GM18868 (cell line): ENCODE data around the gene LIN37.

Experiments used
- ATAC-seq: cut with Tn5 transposase; IDR thresholded peaks from one replicate; pipeline ENCODE4 v1.9.1; 2021; ENCODE audit warnings: mild to moderate bottlenecking, moderate library complexity; ENCODE audit not compliant: unreplicated experiment

LIN37 gene

DNA sequence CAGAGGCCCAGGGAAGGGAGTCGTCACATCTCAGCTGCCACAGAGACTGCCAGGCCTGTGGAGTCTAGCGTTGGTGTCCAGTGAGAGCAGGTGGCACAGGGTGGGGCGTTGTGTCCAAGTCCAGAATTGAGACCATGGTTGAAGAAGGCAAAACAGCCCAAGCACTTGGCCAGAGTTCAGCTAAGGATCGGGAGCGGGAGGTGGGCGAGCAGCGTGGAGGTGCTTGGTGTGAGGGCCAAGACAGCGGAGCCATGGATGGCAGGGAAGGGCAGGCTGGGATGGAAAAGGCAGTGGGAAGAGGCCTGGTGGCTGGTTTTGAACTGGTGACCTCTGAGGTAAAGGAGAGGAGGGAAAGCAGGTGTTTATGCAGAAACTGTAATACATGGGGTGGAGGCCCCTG, 14.1 kb upstream of the LIN37 start:
- no peak for ATAC-seq

DNA sequence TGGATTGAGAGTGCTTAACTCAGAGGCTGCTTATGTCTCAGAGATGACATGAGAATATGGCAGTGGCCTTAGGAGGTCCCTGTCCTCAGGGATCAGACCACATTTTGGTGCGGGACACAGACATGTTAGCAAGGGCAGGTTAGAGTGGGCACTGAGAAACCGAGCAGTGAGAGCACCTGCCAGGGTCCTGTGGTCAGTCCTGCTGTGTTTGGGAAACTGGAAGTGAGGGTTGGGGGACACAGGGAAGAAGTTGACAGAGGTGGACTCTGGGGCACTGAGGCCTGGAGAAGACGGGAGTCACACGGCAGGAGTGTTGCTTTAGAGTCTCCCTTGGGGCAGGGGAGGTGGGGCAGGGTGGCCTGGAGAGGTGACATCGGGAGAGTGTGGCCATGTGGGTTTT, 13.5 kb upstream of the LIN37 start:
- ATAC-seq = no peak

DNA sequence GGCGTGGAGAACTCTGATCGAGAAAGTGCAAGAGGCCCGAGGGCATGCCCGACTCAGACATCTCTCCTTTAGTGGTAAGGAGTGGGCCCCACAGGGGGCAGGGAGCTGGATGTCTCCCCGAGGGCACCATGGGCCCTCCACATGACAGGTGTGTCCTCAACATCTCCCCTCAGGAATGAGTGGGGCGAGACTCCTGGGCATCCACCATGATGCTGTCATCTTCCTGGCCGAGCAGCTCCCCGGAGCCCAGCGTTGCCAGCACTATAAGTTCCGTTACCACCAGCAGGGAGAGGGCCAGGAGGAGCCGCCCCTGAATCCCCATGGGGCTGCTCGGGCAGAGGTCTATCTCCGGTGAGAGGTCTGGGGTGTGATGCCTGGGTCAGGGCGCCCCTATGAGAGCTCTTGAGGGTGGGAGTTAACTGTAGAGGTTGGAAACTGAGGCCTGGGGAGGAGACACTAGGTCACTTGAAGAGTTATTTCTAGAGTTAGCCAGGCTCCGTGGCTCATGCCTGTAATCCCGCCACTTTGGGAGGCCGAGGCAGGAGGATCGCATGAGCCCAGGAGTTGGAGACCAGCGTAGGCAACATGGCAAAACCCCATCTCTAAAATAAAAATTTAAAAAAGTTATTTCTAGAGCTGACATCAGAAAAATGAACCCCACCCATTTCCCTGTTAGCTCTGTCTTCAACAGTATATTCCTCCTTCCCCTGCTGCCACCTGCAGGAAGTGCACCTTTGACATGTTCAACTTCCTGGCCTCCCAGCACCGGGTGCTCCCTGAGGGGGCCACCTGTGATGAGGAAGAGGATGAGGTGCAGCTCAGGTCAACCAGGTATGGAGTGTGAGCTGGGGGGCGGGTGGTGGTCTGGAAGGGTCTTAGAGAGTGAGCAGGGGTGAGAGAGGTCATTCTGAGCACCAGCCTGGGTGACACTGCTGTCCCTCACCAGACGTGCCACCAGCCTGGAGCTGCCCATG, 11.2 kb upstream of the LIN37 start:
- ATAC-seq = no peak

DNA sequence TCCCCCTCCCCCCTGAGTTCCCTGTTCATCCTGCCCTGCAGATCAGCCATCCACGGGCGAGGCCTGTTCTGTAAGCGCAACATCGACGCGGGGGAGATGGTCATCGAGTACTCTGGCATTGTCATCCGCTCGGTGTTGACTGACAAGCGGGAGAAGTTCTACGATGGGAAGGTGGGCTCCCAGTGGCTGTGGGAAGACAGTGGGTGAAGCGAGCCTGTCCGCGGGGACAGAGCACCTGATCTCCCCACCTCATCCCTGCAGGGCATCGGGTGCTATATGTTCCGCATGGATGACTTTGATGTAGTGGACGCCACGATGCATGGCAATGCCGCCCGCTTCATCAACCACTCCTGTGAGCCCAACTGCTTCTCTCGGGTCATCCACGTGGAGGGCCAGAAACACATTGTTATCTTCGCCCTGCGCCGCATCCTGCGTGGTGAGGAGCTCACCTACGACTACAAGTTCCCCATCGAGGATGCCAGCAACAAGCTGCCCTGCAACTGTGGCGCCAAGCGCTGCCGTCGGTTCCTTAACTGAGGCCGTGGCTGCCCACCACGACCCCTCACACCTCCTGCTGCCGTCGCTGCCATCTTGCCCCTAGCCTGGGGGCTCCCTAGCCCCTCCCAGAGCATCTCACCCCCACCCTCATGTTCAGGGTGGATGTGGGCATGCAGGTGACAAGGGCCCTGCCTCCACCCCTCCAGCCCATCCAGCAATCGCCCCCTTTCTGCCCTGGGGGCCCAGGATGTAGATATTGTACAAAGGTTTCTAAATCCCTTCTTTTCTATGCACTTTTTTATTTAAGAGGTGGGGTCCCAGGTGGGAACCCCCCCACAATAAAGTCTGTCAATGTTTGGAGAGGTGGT, 10.1 kb upstream of the LIN37 start:
- ATAC-seq = no peak

DNA sequence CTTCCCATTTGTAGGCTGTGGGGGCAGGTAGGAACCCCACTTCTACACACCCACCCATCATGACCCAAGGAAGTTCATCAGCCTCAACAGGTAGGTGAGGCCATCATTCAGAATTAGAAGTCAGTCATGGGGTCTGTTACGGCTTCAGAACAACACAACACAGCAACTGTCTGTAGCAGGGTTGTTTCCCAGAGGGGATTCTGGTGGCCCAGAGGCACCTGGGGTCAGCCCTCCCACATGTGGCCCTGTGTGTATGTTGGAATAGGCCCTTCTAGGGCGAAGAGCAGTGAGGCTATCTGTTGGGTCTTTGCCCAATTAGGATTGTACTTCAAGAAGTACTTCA, 9.5 kb upstream of the LIN37 start:
- no peak for ATAC-seq

DNA sequence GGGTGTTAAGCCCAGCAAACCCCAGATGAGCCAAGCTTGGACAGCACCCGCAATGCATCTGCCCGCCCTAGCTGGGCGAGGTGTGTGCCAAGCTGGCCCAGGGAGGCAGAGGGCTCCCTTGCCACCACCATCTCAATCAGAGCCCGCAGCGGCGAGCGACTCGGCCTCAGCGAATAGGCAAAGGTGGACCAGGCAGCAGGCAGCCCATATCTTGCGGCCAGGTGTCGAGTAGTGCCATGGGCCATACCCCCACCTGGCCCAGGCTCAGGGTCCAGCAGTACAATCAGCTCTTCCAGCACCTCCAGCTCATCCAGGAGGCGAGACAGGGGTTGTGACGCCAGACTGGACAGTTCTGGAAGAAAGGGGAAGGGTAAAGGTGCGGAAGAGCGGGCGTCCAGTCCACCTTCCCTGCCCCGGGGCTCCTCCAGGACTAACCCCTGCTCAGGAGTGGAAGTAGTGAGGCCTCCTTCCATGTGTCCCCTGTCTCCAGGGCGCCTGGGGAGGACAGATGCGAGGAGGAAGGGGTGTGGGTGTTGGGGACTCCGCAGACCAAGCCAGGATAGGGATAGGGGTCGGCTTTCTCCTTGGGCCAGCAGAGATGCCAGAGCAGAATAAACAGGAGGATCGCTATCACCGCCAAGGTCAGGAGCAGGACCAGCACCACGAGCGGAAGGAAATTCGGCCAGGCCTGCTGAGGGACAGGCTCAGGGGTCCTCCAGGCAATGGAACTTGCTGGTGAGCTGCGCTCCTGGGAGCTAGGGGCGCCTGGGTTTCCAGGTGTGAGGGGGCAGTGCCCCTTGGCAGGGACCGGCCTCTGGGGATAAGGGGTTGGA, 8.9 kb upstream of the LIN37 start:
- ATAC-seq = no peak

DNA sequence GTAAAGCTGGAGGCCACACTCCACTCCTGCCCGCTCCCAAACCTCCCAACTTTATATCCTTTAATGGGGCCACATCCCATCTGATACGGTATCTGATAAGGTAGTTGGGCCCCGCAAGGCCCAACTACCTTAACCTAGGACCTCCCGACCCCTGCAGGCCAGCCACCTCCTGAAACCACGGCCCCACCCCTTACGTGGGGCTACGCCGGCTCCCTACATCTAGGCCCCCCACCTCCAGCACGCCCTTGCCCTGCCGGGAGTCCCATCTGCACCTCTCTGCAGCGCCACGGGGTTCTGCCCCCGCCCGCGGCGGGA, 8.3 kb upstream of the LIN37 start:
- peak; percentile 5 for ATAC-seq

DNA sequence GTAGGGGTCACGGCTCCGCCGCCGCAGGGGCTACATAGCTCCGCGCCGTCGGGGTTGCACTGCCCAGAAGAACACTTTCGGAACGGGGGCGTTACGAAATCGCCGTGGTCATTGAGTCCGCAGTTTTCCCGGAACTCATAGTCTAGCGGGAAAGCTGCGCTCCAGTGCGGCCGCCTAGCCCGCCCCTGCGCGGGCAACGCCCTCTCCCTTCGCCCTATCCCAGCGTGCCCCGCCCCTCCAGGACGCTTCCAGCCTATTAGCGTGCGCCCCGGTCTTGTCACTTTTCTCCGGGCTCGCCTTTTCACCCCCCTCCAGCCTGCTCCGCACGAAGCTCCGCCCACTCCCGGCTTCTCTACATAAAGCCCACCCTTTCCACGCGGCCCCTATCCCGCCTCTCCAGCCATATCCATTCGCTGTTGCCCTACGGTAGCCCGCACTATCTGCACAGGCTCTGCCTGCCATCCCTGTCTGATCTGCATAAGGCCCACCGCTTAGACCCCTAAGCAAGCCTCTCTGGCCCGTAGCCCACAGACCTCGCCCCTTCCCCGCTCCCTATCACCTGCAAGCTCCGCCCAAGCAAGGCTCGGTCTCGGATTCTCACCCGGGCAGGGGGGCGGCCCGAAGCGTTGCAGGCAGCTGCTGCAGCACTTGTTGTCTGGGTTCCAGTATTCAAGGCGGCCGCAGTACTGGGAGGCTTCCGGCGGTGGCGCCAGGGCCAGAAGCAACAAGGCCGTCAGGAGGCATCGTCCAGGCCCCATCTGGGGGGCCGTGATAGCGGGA, 7.8 kb upstream of the LIN37 start:
- peak; percentile 64 for ATAC-seq

DNA sequence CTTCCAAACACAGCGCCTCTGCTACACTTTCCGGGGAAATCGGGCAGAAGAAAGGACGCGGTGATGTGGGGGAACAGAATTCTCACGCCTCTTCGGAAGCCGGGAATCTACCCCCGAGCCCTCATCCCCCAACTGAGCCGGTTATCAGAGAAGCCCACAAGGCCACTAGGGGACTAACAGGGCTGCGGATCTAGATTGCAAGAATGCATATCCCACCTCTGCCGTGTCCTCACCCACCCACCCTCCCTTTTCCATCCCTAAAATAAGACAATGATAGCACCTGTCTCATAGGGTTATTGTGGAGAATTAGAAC, 7.2 kb upstream of the LIN37 start:
- no peak for ATAC-seq

DNA sequence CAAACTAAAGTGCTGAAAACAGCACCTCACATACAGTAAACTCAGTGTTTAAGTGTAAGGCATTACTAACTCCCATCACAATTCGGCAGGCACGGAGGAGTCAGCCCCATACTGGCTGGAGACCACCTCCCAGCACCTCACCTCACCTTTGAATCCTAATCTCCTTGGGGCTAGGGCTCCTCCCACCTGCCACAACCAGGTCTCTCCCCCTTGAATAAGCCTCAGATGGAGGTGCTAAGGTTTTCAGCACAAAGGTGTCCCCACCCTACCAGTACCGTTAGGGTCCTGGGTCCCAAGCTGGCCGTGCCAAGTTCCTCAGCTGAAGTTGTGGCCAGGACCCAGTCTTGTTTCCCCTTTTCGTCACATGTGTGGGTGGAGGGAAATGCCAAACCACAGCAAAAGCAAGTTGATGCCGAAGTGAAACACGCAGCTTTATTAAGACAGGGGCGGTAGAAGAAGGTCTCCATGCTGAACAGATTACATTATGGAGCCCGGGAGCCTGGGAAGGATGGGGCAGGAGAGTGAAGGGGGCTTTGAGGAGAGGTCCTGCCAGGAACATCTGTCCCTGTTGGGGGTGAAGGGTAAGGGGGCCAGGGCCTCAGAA, 6.2 kb upstream of the LIN37 start, which contains the start of gene IGFLR1:
IGFLR1 (minus strand) TSS at position 332 of the 604 bp plus-strand sequence. CDS start 1,272 bp downstream, outside the sequence.
- no peak for ATAC-seq

DNA sequence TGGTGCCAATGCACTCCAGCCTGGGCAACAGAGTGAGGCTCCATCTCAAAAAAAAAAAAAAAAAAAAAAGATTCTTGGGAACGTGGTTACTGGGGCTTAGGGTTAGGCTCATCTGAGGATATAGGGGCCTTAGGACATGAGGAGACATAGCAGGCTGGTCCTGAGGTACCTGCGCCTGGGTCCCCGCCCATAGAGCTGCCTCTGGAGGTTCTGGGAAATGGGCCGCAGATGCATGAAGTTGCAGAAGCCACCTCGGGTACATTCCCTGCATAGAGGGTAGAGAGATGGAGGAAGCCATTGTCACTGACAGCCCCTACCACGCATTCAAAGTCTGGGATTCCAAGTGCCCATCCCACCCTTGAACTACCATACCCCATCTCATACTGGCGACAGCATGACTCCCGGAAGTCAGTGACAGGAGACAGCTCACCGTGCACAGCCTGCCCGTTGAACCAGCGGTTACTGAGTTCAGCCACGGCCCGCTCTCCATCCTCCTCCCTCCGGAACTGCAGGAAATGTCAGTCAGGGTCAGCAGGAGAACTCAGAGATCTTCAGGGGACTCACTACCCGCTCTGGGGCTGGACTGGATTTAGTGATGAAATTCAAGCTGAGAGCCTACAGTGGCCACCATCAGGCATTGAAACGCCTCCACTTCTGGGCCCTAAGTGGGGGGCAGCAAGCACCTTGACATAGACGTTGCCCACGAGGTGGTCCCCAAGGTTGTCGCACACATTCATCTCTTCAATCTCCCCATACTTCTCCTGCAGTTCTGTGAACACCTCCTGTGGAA, 4.5 kb upstream of the LIN37 start:
- ATAC-seq = no peak

DNA sequence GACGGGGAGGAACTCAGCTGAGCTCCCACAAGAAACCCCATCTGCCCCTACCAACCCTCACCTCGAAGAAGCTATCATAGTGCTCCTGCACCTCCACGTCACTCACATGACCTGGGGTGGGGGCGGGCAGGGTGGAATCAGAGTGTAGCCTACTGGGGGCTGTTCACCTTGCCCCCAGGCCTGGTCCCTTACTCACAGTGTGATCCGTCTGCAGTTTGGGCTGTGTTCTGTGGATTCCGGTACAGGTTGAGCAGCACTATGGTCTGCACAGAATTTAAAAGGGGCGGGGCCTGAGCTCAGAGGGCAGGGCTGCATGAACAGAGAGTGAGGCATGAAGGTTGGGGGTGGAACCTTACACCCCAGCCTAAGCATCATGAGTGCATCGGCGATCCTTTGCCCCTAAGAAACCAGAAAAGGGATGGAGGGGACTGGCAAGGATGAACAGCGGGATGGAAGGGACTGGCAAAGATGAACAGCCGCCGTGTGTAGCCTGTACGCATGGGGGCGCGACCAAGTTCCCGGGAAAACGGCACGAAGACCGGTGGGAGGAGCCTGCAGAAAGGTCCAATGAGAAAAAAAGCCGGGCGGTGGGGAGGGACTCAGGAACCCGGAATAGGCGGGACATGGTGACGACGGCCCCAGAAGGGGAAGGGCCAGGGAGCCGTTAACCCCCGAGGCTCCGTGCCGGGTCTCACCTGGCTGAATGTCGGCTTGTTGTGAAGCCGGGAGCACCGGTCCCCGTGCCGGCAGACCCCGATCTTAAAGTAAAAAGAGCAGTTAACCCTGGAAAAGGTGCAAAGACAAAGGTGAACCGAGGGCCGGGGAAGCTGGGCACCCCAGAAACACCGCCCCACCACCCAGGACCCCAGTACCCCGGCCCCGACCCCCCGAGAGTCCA, 3.7 kb upstream of the LIN37 start:
- ATAC-seq = no peak

DNA sequence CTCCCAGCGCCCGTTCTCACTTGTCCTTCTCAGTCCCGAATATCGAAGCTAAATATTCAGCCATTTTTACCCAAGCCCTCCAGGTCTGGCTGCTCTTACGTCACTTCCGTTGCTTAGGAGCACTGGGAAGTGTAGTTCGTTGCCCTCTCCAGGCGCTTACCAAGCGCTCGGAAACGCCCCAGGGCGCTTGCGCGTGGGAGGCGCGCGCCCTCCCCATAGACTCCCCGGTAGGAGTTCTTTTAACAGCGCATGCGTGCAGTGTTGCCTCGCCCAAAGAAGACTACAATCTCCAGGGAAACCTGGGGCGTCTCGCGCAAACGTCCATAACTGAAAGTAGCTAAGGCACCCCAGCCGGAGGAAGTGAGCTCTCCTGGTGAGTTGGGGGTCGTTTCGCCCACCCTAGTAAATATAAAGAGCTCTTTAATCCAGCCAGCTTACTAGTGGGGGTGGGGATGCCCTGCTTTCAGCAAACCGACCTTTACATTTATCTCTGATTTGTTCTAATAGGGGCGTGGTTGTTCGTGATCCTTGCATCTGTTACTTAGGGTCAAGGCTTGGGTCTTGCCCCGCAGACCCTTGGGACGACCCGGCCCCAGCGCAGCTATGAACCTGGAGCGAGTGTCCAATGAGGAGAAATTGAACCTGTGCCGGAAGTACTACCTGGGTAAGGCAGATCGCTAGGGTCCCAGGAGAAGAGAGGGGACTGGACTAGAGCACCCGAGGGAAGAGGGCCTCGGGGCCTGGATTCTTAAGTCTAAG, 2.9 kb upstream of the LIN37 start, which contains the start of the genes PSENEN and U2AF1L4:
PSENEN (plus strand) TSS at position 324 of the 759 bp plus-strand sequence; CDS start at position 604, 280 bp downstream.
U2AF1L4 (minus strand) TSS at position 91 of the 759 bp plus-strand sequence; CDS start at position 64, 27 bp downstream.
- peak; percentile 43 for ATAC-seq

DNA sequence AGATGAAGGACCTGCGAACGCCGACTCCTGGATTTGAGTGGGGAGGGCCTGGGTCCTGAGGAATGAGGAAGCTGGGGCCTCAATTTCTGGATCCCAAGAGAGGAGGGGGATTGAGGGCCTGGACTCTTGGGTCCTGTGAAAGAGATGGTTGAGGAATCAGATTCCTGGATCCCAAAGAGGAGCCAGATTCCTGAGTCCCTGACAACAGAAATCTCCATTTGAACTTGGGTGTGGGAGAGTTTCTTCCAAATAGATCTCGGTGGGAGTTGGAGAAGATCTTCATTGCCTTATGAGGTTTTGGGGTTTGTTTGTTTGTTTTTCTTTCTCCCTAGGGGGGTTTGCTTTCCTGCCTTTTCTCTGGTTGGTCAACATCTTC, 2.3 kb upstream of the LIN37 start:
- ATAC-seq = no peak

DNA sequence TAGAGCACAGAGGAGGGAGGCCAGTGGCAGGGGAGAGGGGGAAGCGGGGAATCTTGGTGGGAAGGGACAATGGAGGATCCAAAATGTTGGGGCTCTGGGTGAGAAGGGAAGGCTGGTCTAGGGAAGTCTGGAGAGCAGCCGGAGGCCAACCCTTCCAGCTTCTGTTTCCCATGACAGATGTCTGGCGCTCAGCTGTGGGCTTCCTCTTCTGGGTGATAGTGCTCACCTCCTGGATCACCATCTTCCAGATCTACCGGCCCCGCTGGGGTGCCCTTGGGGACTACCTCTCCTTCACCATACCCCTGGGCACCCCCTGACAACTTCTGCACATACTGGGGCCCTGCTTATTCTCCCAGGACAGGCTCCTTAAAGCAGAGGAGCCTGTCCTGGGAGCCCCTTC, 1.8 kb upstream of the LIN37 start:
- ATAC-seq = no peak

DNA sequence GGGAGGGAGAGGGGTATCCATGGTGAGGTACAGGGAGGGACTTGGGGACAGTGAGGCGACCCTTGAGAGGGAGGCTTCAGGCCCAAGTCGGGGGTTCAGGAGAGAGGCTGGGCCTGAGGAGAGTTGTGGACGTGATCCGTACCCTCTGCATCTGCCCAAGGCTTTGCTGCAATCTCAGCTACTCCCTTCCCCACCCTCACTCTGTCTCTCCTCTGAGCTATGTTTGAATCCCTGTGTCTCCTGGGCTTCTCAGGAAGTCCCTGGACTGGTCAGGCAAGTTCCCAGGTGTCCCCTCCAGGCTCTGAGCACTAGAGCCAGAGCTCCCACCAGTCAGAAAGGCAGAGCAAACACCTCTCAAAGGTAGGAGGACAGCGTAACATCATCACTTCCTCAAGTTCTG, 1.8 kb downstream of the LIN37 start:
- no peak for ATAC-seq
